22Rv1 (cell line): ENCODE data around the gene FOXP1.

Experiments
- CTCF ChIP-seq: fragments of 450-650 bp; IDR thresholded peaks from 2 replicates; pipeline ENCODE4 v1.5.1; 2017; ENCODE audit warnings: mild to moderate bottlenecking
- ZFX ChIP-seq: fragments of 450-650 bp; IDR thresholded peaks from 2 replicates; pipeline ENCODE4 v1.6.1; 2017; ENCODE audit warnings: antibody characterized with exemption, borderline replicate concordance

- no peak for TF ChIP-seq CTCF
- no peak for TF ChIP-seq ZFX
These were observed 95.1 kb downstream of the FOXP1 start for GRCh38 chr3:71488391-71488809.
